ENCODE data around the gene ADORA2B. TPM values are rescaled to one million over a fixed set of nuclear protein-coding genes. Genes with fewer than 3 reads are reported as not detected.

Gene ADORA2B
- total RNA-seq, 1 donor from 2014 or later: 1.9 TPM

- Histone ChIP-seq H2AFZ (replicated peaks) (no peak overlapping the region), H3K27ac (no peak overlapping the region), H3K9me3 (ENCODE audit: low read depth) (no peaks in the 10 kb centered on the region), H3K4me1 (no peaks in the 10 kb centered on the region), H3K27me3 (peaks cover 47% of the 10 kb centered on the region), H3K79me2 (ENCODE audit: low read depth) (no peaks in the 10 kb centered on the region), H3K36me3 (no peaks in the 10 kb centered on the region), H3K4me3 (no peak overlapping the region), H3F3A (ENCODE audit: low read depth) (peaks cover 2% of the 10 kb centered on the region), H3K9ac (no peak overlapping the region), H3K4me2 (no peak overlapping the region), H4K20me1 (ENCODE audit: low read depth) (no peaks in the 10 kb centered on the region)
- Mint-ChIP-seq H3K27me3 (ENCODE audit: insufficient read depth, low read depth) (peaks cover 38% of the 10 kb centered on the region), H3K27ac (no peak overlapping the region), H3K9me3 (no peaks in the 10 kb centered on the region), H3K36me3 (no peaks in the 10 kb centered on the region), H3K4me3 (no peak overlapping the region), H3K4me1 (peaks cover 20% of the 10 kb centered on the region)
- no peak for TF ChIP-seq CTCF (IDR thresholded peaks at IDR 0.05)
- TF ChIP-seq EZH2phosphoT487 (IDR thresholded peaks at IDR 0.05): no peak
- TF ChIP-seq EZH2 (IDR thresholded peaks at IDR 0.05): no peak
- no peak for DNase-seq (ENCODE audit: low spot score)
Observed at GRCh38 chr17:15947976-15948752, 3.2 kb downstream of the ADORA2B start.

GRCh38 chr17:15951368-15952047 is 6.6 kb downstream of the ADORA2B start:
- Histone ChIP-seq H3K4me1 (no peaks in the 10 kb centered on the region), H3K27ac (no peak overlapping the region), H3F3A (ENCODE audit: low read depth) (no peaks in the 10 kb centered on the region), H3K9me3 (ENCODE audit: low read depth) (no peaks in the 10 kb centered on the region), H3K9ac (no peak overlapping the region), H3K36me3 (no peaks in the 10 kb centered on the region), H4K20me1 (ENCODE audit: low read depth) (no peaks in the 10 kb centered on the region), H2AFZ (replicated peaks) (no peak overlapping the region), H3K79me2 (ENCODE audit: low read depth) (no peaks in the 10 kb centered on the region), H3K4me3 (no peak overlapping the region), H3K4me2 (no peak overlapping the region), H3K27me3 (peaks cover 14% of the 10 kb centered on the region)
- Mint-ChIP-seq H3K27ac (no peak overlapping the region), H3K27me3 (ENCODE audit: insufficient read depth, low read depth) (peaks cover 21% of the 10 kb centered on the region), H3K36me3 (no peaks in the 10 kb centered on the region), H3K4me3 (no peak overlapping the region), H3K4me1 (peaks cover 13% of the 10 kb centered on the region), H3K9me3 (no peaks in the 10 kb centered on the region)
- DNase-seq (ENCODE audit: low spot score): no peak
- TF ChIP-seq CTCF (IDR thresholded peaks at IDR 0.05): no peak
- no peak for TF ChIP-seq EZH2phosphoT487 (IDR thresholded peaks at IDR 0.05)
- TF ChIP-seq EZH2 (IDR thresholded peaks at IDR 0.05): no peak

- Histone ChIP-seq H3K9ac (no peak overlapping the region), H3K4me2 (no peak overlapping the region), H3F3A (ENCODE audit: low read depth) (no peaks in the 10 kb centered on the region), H3K4me3 (no peak overlapping the region), H2AFZ (replicated peaks) (no peak overlapping the region), H3K79me2 (ENCODE audit: low read depth) (no peaks in the 10 kb centered on the region), H3K27me3 (peaks cover 8% of the 10 kb centered on the region), H3K4me1 (no peaks in the 10 kb centered on the region), H3K27ac (no peak overlapping the region), H4K20me1 (ENCODE audit: low read depth) (no peaks in the 10 kb centered on the region), H3K36me3 (no peaks in the 10 kb centered on the region), H3K9me3 (ENCODE audit: low read depth) (no peaks in the 10 kb centered on the region)
- Mint-ChIP-seq H3K27me3 (ENCODE audit: insufficient read depth, low read depth) (peaks cover 15% of the 10 kb centered on the region), H3K36me3 (no peaks in the 10 kb centered on the region), H3K9me3 (no peaks in the 10 kb centered on the region), H3K4me3 (no peak overlapping the region), H3K27ac (no peak overlapping the region), H3K4me1 (peaks cover 10% of the 10 kb centered on the region)
- no peak for DNase-seq (ENCODE audit: low spot score)
- TF ChIP-seq EZH2 (IDR thresholded peaks at IDR 0.05) (no peak), CTCF (IDR thresholded peaks at IDR 0.05) (no peak), EZH2phosphoT487 (IDR thresholded peaks at IDR 0.05) (no peak)
Observed at GRCh38 chr17:15952048-15952532, 7.2 kb downstream of the ADORA2B start.

All from neural progenitor cell (in vitro differentiated cells).